MCF 10A (cell line): ENCODE results near the gene CCDC38. TPM values are rescaled to one million over a fixed set of nuclear protein-coding genes. Genes with fewer than 3 reads are reported as not detected.
"Not testable (repeated sequence)": the region's sequence is repeated elsewhere in the genome, so short reads cannot be mapped to it uniquely, and the experiment has no call there.

ENCODE experiments used
- BruUV-seq: library from RNA; stranded (reverse); fragments of 400-500 nt; replicated peaks from 2 replicates; lab custom pipeline; 2021; lab: Mats Ljungman, UMichigan
- CTCF ChIA-PET: fragments of 300-600 bp; sonication (Branson Sonifier 250); formaldehyde crosslinking; extraction: SDS; loops from one replicate; lab custom pipeline; 2021; ENCODE audit warnings: antibody characterized with exemption, inconsistent platforms; lab: Yijun Ruan, JAX
- POLR2A ChIA-PET: fragments of 300-600, 350-650 bp; sonication (Branson Sonifier 250); formaldehyde crosslinking; extraction: SDS; loops from one replicate; lab custom pipeline; 2020; ENCODE audit warnings: antibody characterized with exemption, inconsistent platforms; lab: Yijun Ruan, JAX
- DNase-seq: peaks from one replicate; pipeline ENCODE4 v3.0.0-alpha.2; 2018; ENCODE audit not compliant: unreplicated experiment
- H3K27ac Mint-ChIP-seq: one replicate; pipeline ENCODE4 v1.8.0; 2022; ENCODE audit warnings: mild to moderate bottlenecking, low read depth, mixed read lengths; ENCODE audit not compliant: unreplicated experiment
- H3K27me3 Mint-ChIP-seq: one replicate; pipeline ENCODE4 v1.8.0; 2022; ENCODE audit warnings: mixed read lengths; ENCODE audit not compliant: insufficient read depth, unreplicated experiment
- H3K36me3 Mint-ChIP-seq: one replicate; pipeline ENCODE4 v1.8.0; 2022; ENCODE audit warnings: mild to moderate bottlenecking, moderate library complexity, mixed read lengths; ENCODE audit not compliant: insufficient read depth, unreplicated experiment
- H3K4me1 Mint-ChIP-seq: one replicate; pipeline ENCODE4 v1.8.0; 2022; ENCODE audit warnings: mixed read lengths; ENCODE audit not compliant: insufficient read depth, unreplicated experiment
- H3K4me3 Mint-ChIP-seq: one replicate; pipeline ENCODE4 v1.8.0; 2022; ENCODE audit warnings: mild to moderate bottlenecking, moderate library complexity, mixed read lengths; ENCODE audit not compliant: unreplicated experiment
- H3K9me3 Mint-ChIP-seq: one replicate; pipeline ENCODE4 v1.8.0; 2022; ENCODE audit warnings: mixed read lengths; ENCODE audit not compliant: unreplicated experiment
- intact Hi-C: fragments of 100-400 bp; cut with micrococcal nuclease; formaldehyde crosslinking; loops from 2 replicates; pipeline ENCODE4 v1.14.1; 2022
- total RNA-seq: library from RNA; stranded (reverse); gene quantifications from 2 replicates; pipeline ENCODE4 v1.2.3, GENCODE V29; 2022
- TF ChIP-seq, protein P1 (sequence below): fragments of 200-600 bp; IDR thresholded peaks from one replicate; pipeline ENCODE4 v1.8.0; 2022; ENCODE audit warnings: antibody characterized with exemption, mild to moderate bottlenecking; ENCODE audit not compliant: unreplicated experiment

The CCDC38 gene
- total RNA-seq, 1 experiment from 2014 or later = not detected

DNA sequence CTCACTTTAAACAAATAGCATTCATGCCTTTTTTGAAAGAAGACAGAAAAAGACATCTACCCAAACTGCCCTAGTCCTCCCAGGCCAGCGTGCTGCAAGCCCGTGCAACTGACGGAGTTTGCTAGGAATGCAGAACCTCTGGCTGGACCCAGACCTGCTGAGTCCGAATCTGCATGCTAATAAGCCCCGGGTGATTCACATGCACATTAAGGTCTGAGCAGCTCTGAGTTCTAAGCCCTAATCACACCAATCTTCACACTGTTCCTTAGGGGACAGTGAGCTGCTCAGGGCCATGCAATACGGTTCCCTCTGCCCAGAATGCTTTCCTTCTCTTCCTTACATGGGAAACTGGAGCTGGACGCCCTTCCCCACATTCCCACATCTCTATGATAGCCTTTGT, 28.5 kb upstream of the CCDC38 start:
- intact Hi-C loops = no loop called here
- TF ChIP-seq, protein P1, sequence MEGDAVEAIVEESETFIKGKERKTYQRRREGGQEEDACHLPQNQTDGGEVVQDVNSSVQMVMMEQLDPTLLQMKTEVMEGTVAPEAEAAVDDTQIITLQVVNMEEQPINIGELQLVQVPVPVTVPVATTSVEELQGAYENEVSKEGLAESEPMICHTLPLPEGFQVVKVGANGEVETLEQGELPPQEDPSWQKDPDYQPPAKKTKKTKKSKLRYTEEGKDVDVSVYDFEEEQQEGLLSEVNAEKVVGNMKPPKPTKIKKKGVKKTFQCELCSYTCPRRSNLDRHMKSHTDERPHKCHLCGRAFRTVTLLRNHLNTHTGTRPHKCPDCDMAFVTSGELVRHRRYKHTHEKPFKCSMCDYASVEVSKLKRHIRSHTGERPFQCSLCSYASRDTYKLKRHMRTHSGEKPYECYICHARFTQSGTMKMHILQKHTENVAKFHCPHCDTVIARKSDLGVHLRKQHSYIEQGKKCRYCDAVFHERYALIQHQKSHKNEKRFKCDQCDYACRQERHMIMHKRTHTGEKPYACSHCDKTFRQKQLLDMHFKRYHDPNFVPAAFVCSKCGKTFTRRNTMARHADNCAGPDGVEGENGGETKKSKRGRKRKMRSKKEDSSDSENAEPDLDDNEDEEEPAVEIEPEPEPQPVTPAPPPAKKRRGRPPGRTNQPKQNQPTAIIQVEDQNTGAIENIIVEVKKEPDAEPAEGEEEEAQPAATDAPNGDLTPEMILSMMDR = no peak
- Mint-ChIP-seq H3K4me1 (no peaks in the 10 kb centered on the region), H3K36me3 (no peaks in the 10 kb centered on the region), H3K4me3 (no peak overlapping the region), H3K27me3 (no peaks in the 10 kb centered on the region), H3K27ac (no peak overlapping the region), H3K9me3 (no peaks in the 10 kb centered on the region)
- ChIA-PET POLR2A (interaction anchor here (0.7 kb wide), 1 partner anchor 252 kb away, joined by 3 read pairs; no protein-coding TSS in a partner anchor), CTCF (no interaction called here)
- no TSS peak for BruUV-seq
- no peak for DNase-seq

DNA sequence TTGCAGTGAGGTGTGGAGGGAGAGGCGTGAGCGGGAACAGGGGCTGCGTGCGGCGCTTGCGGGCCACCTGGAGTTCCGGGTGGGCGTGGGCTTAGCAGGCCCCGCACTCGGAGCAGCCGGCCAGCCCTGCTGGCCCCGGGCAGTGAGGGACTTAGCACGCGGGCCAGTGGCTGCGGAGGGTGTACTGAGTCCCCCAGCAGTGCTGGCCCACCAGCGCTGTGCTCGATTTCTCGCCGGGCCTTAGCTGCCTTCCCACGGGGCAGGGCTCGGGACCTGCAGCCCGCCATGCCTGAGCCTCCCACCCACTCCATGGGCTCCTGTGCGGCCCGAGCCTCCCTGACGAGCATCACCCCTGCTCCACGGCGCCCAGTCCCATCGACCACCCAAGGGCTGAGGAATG, 26.7 kb upstream of the CCDC38 start:
- BruUV-seq, DNase-seq, H3K4me1 Mint-ChIP-seq, H3K36me3 Mint-ChIP-seq, H3K9me3 Mint-ChIP-seq, H3K27ac Mint-ChIP-seq, intact Hi-C loops, H3K4me3 Mint-ChIP-seq, H3K27me3 Mint-ChIP-seq: not testable (repeated sequence)
- ChIA-PET POLR2A (interaction anchor here (0.7 kb wide), 1 partner anchor 31 kb away, joined by 3 read pairs; no protein-coding TSS in a partner anchor), CTCF (interaction anchor here (0.6 kb wide), 2 partner anchors 143 to 521 kb away, joined by 3 read pairs; partner anchors contain the start of gene CFAP54)

DNA sequence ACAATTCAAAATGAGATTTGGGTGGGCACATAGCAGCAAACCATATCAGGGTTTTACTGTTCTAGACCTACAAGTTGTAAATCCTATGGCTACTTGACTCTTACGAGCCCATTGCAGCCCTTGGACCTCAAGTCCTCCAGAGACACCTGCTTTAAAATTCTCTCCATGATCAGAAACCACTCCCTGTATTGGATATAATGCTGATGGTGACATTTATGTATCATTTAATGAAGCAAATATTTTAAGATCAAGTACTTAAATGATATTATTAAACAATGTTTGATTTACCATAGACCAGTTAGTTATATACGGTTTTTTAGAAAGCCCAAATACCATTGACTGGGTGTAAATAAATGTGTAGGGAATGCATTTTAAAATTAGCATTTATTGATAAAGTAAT, 24.9 kb upstream of the CCDC38 start:
- H3K36me3 Mint-ChIP-seq = no peaks in the 10 kb centered on the region
- no peaks in the 10 kb centered on the region for H3K4me1 Mint-ChIP-seq
- ChIA-PET POLR2A (no interaction called here), CTCF (interaction anchor here (1.7 kb wide), 1 partner anchor 7 kb away, joined by 4 read pairs; no protein-coding TSS in a partner anchor)
- H3K27ac Mint-ChIP-seq = no peak overlapping the region
- no peaks in the 10 kb centered on the region for H3K27me3 Mint-ChIP-seq
- intact Hi-C loops = no loop called here
- no peaks in the 10 kb centered on the region for H3K9me3 Mint-ChIP-seq
- TF ChIP-seq, protein P1 = no peak
- DNase-seq = no peak
- BruUV-seq = no TSS peak
- no peak overlapping the region for H3K4me3 Mint-ChIP-seq

DNA sequence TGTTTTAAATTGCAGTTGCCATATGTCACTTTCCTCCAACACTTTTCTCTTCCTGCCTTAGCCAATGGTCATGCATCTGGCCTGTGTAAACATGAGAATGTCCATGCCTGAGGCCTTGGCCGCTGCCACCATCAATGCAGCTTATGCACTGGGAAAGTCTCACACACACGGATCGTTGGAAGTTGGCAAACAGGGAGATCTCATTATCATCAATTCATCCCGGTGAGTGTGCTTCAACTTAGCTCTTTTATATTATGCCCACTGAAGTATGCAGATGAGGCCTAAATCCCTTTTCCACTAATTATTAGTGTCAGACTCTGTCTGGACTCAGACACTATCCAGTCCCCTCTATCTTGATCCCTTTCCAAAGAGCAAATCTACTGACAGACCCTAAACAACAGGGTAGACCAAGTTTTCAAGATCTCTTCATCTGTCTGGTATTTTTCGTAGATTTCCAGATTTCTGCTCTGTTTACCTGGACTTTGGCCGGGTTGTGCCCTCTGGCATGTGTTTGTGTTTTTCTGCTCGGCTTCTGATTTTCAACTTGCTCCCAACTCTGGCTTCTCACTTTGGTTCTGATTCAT, 24.0 kb upstream of the CCDC38 start:
- BruUV-seq = no TSS peak
- no peaks in the 10 kb centered on the region for H3K36me3 Mint-ChIP-seq
- H3K4me1 Mint-ChIP-seq = no peaks in the 10 kb centered on the region
- no peak overlapping the region for H3K27ac Mint-ChIP-seq
- POLR2A ChIA-PET = interaction anchor here (1.9 kb wide), 1 partner anchor 22 kb away, joined by 7 read pairs; the partner anchor contains the start of gene AMDHD1
- DNase-seq = no peak
- TF ChIP-seq, protein P1 = no peak
- CTCF ChIA-PET = no interaction called here
- intact Hi-C loops = no loop called here
- H3K27me3 Mint-ChIP-seq = no peaks in the 10 kb centered on the region
- H3K9me3 Mint-ChIP-seq = no peaks in the 10 kb centered on the region
- no peak overlapping the region for H3K4me3 Mint-ChIP-seq
